Ascending aorta (tissue), 2 donors: ENCODE measurements around the gene TMTC1. TPM values are rescaled to one million over a fixed set of nuclear protein-coding genes. Genes with fewer than 3 reads are reported as not detected.

Source experiments
- DNase-seq, 2 donors: peaks; one replicate each; pipeline ENCODE4 v3.0.0-alpha.2; 2019; ENCODE audit warnings: low spot score in 2 of 2
- H3K27ac ChIP-seq, 2 donors: fragments of 200-600 bp; sonication (generic); one replicate each; pipeline ENCODE4 v1.5.1; 2016 to 2017; ENCODE audit warnings: mild to moderate bottlenecking in 1 of 2
- H3K27me3 ChIP-seq: fragments of 200-600 bp; sonication (generic); one replicate; pipeline ENCODE4 v1.5.1; 2017
- H3K36me3 ChIP-seq, 2 donors: fragments of 200-600 bp; sonication (generic); one replicate each; pipeline ENCODE4 v1.5.1; 2016
- H3K4me1 ChIP-seq, 2 donors: fragments of 200-600 bp; sonication (generic); one replicate each; pipeline ENCODE4 v1.5.1; 2016 to 2017; ENCODE audit warnings: mild to moderate bottlenecking in 1 of 2
- H3K4me3 ChIP-seq, 2 donors: fragments of 200-600 bp; sonication (generic); one replicate each; pipeline ENCODE4 v1.5.1; 2016 to 2017; ENCODE audit warnings: mild to moderate bottlenecking in 1 of 2
- H3K9me3 ChIP-seq, 2 donors: fragments of 200-600 bp; sonication (generic); one replicate each; pipeline ENCODE4 v1.5.1; 2016
- CTCF ChIP-seq, 3 experiments: fragments of 200-600 bp in 2 of 3; fragments of 450-650 bp in 1 of 3; sonication (generic) in 2 of 3; IDR thresholded peaks; one replicate each; pipeline ENCODE4 v1.5.1; 2016 to 2019; ENCODE audit warnings: antibody characterized with exemption in 3 of 3, mild to moderate bottlenecking in 1 of 3, moderate library complexity in 1 of 3
- intact Hi-C: fragments of 100-400 bp; cut with DNase I; formaldehyde crosslinking; loops from one replicate; pipeline ENCODE4 v1.15.1; 2023
- total RNA-seq: library from RNA; depleted of rRNA; stranded (reverse); fragments of >200 nt; gene quantifications from one replicate; pipeline ENCODE4 v1.1.0, GENCODE V29; 2016

Gene TMTC1
- total RNA-seq, 1 donor from 2014 or later: 176 TPM

GRCh38 chr12:29795715-29796114 is 12.0 kb upstream of the TMTC1 start:
- no peaks in the 10 kb centered on the region for H3K36me3 ChIP-seq
- H3K9me3 ChIP-seq: no peaks in the 10 kb centered on the region
- no peak for DNase-seq
- intact Hi-C loops: no loop called here
- no peak overlapping the region for H3K27ac ChIP-seq
- no peak for TF ChIP-seq CTCF (IDR thresholded peaks at IDR 0.05)
- H3K4me3 ChIP-seq: no peak overlapping the region
- no peaks in the 10 kb centered on the region for H3K27me3 ChIP-seq
- peaks cover 6 to 8% of the 10 kb centered on the region in 2 donors for H3K4me1 ChIP-seq

- no peak for TF ChIP-seq CTCF (IDR thresholded peaks at IDR 0.05)
- intact Hi-C loops: no loop called here
Observed at GRCh38 chr12:29794862-29795261, 11.1 kb upstream of the TMTC1 start.

GRCh38 chr12:29792853-29793252 is 9.1 kb upstream of the TMTC1 start:
- H3K36me3 ChIP-seq: no peaks in the 10 kb centered on the region
- no peak for TF ChIP-seq CTCF (IDR thresholded peaks at IDR 0.05)
- intact Hi-C loops: no loop called here
- H3K4me1 ChIP-seq: peaks cover 6 to 8% of the 10 kb centered on the region in 2 donors
- no peaks in the 10 kb centered on the region for H3K27me3 ChIP-seq
- DNase-seq: no peak
- no peaks in the 10 kb centered on the region for H3K9me3 ChIP-seq
- no peak overlapping the region for H3K4me3 ChIP-seq
- no peak overlapping the region for H3K27ac ChIP-seq

More at GRCh38 chr12:29794862-29795261, 11.1 kb upstream of the TMTC1 start:
- Histone ChIP-seq H3K4me3 (no peak overlapping the region), H3K36me3 (no peaks in the 10 kb centered on the region), H3K27me3 (no peaks in the 10 kb centered on the region), H3K4me1 (peaks cover 6 to 8% of the 10 kb centered on the region in 2 donors), H3K9me3 (no peaks in the 10 kb centered on the region), H3K27ac (no peak overlapping the region)
- DNase-seq: no peak

GRCh38 chr12:29792132-29792531 is 8.4 kb upstream of the TMTC1 start:
- Histone ChIP-seq H3K4me3 (no peak overlapping the region), H3K27ac (no peak overlapping the region), H3K36me3 (no peaks in the 10 kb centered on the region), H3K9me3 (no peaks in the 10 kb centered on the region), H3K4me1 (peaks cover 6 to 8% of the 10 kb centered on the region in 2 donors), H3K27me3 (no peaks in the 10 kb centered on the region)
- intact Hi-C loops: no loop called here
- no peak for DNase-seq
- TF ChIP-seq CTCF (IDR thresholded peaks at IDR 0.05): no peak

GRCh38 chr12:29782871-29783772 is 620 bp downstream of the TMTC1 start:
- Histone ChIP-seq H3K27me3 (no peaks in the 10 kb centered on the region), H3K27ac (peak overlapping the region; percentile 87 to 91), H3K4me1 (peaks cover 0 to 18% of the 10 kb centered on the region in 2 donors), H3K9me3 (no peaks in the 10 kb centered on the region), H3K4me3 (peak overlapping the region; percentile 75 to 94), H3K36me3 (no peaks in the 10 kb centered on the region)
- intact Hi-C loops: loop anchor here (5.0 to 10.0 kb wide), 6 partner anchors 41 to 969 kb away; partner anchors contain the start of genes CAPRIN2 and ERGIC2
- DNase-seq: peak in 1 of 2 donors; percentile 69
- TF ChIP-seq CTCF (IDR thresholded peaks at IDR 0.05): peak in 1 of 3 experiments; percentile 22
